NCI-H1105 (cell line): Measurements from ENCODE around the gene CATSPER4.
A peak's percentile ranks its signal among the peaks of the same experiment; 100 is the strongest.

Experiments
- DNase-seq: peaks from one replicate; lab custom pipeline; 2025; lab: John Stamatoyannopoulos, UW

CATSPER4 gene

GRCh38 chr1:26190373-26190987 lies at the start of gene CATSPER4:
CATSPER4 (plus strand) TSS chr1:26190602; CDS start chr1:26190628, 26 bp downstream.
- DNase-seq: no peak

- no peak for DNase-seq
These were observed 48.2 kb upstream of the CATSPER4 start for GRCh38 chr1:26142159-26142558.

GRCh38 chr1:26145041-26145959 lies 45.1 kb upstream of the CATSPER4 start:
- peak; percentile 91 for DNase-seq

GRCh38 chr1:26145960-26146294 lies 44.5 kb upstream of the CATSPER4 start:
- no peak for DNase-seq

GRCh38 chr1:26148887-26149286 lies 41.5 kb upstream of the CATSPER4 start:
- no peak for DNase-seq

- no peak for DNase-seq
These were observed 36.4 kb upstream of the CATSPER4 start for GRCh38 chr1:26153966-26154532.

- no peak for DNase-seq
These were observed 35.7 kb upstream of the CATSPER4 start for GRCh38 chr1:26154750-26155149.

GRCh38 chr1:26155370-26156284 lies 34.8 kb upstream of the CATSPER4 start:
- DNase-seq: no peak

GRCh38 chr1:26156285-26157038 lies 33.9 kb upstream of the CATSPER4 start:
- DNase-seq: no peak

- no peak for DNase-seq
These were observed 32.0 kb upstream of the CATSPER4 start for GRCh38 chr1:26158271-26158907.

GRCh38 chr1:26158908-26159742 lies 31.3 kb upstream of the CATSPER4 start, which contains the start of gene FAM110D:
FAM110D (plus strand) TSS chr1:26159079; CDS start chr1:26161292, 2,213 bp downstream.
- no peak for DNase-seq

- DNase-seq: no peak
These were observed 30.7 kb upstream of the CATSPER4 start for GRCh38 chr1:26159743-26160039.

- DNase-seq: no peak
These were observed 29.6 kb upstream of the CATSPER4 start for GRCh38 chr1:26160527-26161414.

- DNase-seq: no peak
These were observed 28.8 kb upstream of the CATSPER4 start for GRCh38 chr1:26161415-26162219.

- no peak for DNase-seq
These were observed 28.1 kb upstream of the CATSPER4 start for GRCh38 chr1:26162220-26162709.

GRCh38 chr1:26163684-26164035 lies 26.7 kb upstream of the CATSPER4 start:
- DNase-seq: no peak

- no peak for DNase-seq
These were observed 26.2 kb upstream of the CATSPER4 start for GRCh38 chr1:26164036-26164860.
